Epithelial cell of esophagus (primary cell): Measurements from ENCODE around the gene ZNF486.
"Not testable (repeated sequence)": the region's sequence is repeated elsewhere in the genome, so short reads cannot be mapped to it uniquely, and the experiment has no call there.

Experiments used
- DNase-seq: peaks from one replicate; pipeline ENCODE4 v3.0.0; 2010; ENCODE audit warnings: low read depth
- H3K4me3 ChIP-seq: 2 replicates; pipeline ENCODE4 v1.5.1; 2011; ENCODE audit warnings: mild to moderate bottlenecking, low read length, control low read depth
- CTCF ChIP-seq: IDR thresholded peaks from 2 replicates; pipeline ENCODE4 v1.5.1; 2011; ENCODE audit warnings: low read depth, mild to moderate bottlenecking, low read length, control low read depth, inconsistent platforms; ENCODE audit not compliant: insufficient read depth; ENCODE audit errors: missing control alignments

ZNF486 gene

GRCh38 chr19:20167020-20167644 lies at the start of gene ZNF486:
TSS of gene ZNF486 (plus strand) at chr19:20167214. CDS start at chr19:20167331, 117 bp downstream.
- TF ChIP-seq CTCF: no peak
- peak within 1 kb of the TSS; percentile 92 for H3K4me3 ChIP-seq
- DNase-seq: peak; percentile 96

DNA sequence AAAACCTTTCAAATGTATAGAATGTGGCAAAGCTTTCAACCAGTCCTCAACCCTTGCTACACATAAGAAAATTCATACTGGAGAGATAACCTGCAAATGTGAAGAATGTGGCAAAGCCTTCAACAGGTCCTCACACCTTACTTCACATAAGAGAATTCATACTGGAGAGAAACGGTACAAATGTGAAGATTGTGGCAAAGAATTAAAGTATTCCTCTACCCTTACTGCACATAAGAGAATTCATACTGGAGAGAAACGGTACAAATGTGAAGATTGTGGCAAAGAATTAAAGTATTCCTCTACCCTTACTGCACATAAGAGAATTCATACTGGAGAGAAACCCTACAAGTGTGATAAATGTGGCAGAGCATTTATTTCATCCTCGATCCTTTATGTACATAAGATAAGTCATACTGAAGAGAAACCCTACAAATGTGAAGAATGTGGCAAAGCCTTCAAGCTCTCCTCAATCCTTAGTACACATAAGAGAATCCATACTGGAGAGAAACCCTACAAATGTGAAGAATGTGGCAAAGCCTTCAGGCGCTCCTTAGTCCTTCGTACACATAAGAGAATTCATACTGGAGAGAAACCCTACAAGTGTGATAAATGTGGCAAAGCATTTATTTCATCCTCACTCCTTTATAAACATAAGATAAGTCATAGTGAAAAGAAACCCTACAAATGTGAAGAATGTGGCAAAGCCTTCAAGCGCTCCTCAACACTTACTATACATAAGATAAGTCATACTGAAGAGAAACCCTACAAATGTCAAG lies 48.8 kb upstream of the ZNF486 start:
- not testable (repeated sequence) for DNase-seq, H3K4me3 ChIP-seq

DNA sequence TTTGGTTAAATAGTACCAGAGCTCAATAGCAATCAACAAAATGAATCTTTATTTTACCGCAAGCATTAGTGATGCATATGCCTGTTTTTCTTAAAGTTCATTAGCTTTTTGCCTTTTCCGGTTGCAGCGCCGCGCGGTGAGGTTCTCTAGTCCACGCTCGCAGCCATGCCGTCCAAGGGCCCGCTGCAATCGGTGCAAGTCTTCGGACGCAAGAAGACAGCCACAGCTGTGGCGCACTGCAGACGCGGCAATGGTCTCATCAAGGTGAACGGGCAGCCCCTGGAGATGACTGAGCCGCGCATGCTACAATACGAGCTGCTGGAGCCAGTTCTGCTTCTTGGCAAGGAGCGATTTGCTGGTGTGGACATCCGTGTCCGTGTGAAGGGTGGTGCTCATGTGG lies 42.1 kb upstream of the ZNF486 start:
- DNase-seq: no peak
- TF ChIP-seq CTCF: no peak
- no peak overlapping the region for H3K4me3 ChIP-seq

- DNase-seq, H3K4me3 ChIP-seq: not testable (repeated sequence)
Measured at GRCh38 chr19:20132933-20133332, 34.1 kb upstream of the ZNF486 start.

DNA sequence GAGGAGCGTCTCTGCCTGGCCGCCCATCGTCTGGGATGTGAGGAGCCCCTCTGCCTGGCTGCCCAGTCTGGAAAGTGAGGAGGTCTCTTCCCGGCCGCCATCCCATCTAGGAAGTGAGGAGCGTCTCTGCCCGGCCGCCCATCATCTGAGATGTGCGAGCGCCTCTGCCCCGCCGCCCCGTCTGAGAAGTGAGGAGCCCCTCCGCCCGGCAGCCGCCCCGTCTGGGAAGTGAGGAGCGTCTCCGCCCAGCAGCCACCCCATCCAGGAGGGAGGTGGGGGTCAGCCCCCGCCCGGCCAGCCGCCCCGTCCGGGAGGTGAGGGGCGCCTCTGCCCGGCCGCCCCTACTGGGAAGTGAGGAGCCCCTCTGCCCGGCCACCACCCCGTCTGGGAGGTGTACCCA lies 29.3 kb upstream of the ZNF486 start:
- not testable (repeated sequence) for H3K4me3 ChIP-seq, DNase-seq

GRCh38 chr19:20151617-20152145 lies 15.3 kb upstream of the ZNF486 start:
- H3K4me3 ChIP-seq: no peak overlapping the region
- no peak for TF ChIP-seq CTCF
- no peak for DNase-seq

- H3K4me3 ChIP-seq, DNase-seq: not testable (repeated sequence)
Measured at GRCh38 chr19:20152506-20152905, 14.5 kb upstream of the ZNF486 start.

DNA sequence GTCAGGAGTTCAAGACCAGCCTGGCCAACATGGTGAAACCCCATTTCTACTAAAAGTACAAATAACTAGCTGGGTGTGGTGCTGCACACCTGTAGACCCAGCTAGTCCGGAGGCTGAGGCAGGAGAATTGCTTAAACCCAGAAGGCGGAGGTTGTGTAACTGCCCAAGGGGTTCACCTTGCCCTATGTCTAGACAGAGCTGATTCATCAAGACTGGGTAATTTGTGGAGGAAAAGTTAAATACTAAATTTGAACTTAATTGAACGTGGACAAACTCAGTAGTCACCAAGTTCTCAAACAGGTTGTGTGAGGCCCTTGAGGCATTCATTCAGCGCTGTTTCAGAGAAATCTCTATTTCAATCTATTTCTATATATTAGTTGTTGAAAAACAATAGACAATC lies 13.7 kb upstream of the ZNF486 start:
- TF ChIP-seq CTCF: no peak
- DNase-seq: peak; percentile 44
- H3K4me3 ChIP-seq: no peak overlapping the region

- no peak for DNase-seq
- TF ChIP-seq CTCF: no peak
- no peak overlapping the region for H3K4me3 ChIP-seq
Measured at GRCh38 chr19:20154636-20155035, 12.4 kb upstream of the ZNF486 start.
